Liver (tissue), 3 donors: ENCODE results near the gene AUNIP.
"Not testable (repeated sequence)": the region's sequence is repeated elsewhere in the genome, so short reads cannot be mapped to it uniquely, and the experiment has no call there.

Experiments
- CTCF ChIP-seq: fragments of 150-350 bp; IDR thresholded peaks from 2 replicates; pipeline ENCODE4 v1.5.1; 2017; ENCODE audit warnings: improper control_type of control experiment, low read depth, low read length; ENCODE audit not compliant: missing input control
- EGR1 ChIP-seq, 2 donors: IDR thresholded peaks; 2 replicates each; pipeline ENCODE4 v1.6.1; 2016 to 2018; ENCODE audit warnings: antibody characterized with exemption in 2 of 2, low read depth in 2 of 2
- GABPA ChIP-seq, 2 donors: IDR thresholded peaks in 1 of 2; conservative IDR thresholded peaks in 1 of 2; 2 replicates each; pipeline ENCODE4 v1.6.1; 2016; ENCODE audit warnings: antibody characterized with exemption in 2 of 2, mild to moderate bottlenecking in 1 of 2, moderate library complexity in 1 of 2
- JUND ChIP-seq, 2 donors: IDR thresholded peaks; 2 replicates each; pipeline ENCODE4 v1.6.1; 2016; ENCODE audit warnings: antibody characterized with exemption in 2 of 2
- RAD21 ChIP-seq, 2 donors: IDR thresholded peaks; 2 replicates each; pipeline ENCODE4 v1.6.1; 2016; ENCODE audit warnings: antibody characterized with exemption in 2 of 2, mild to moderate bottlenecking in 2 of 2
- donor health status: healthy.
- donor health status: healthy.

- TF ChIP-seq CTCF; EGR1 (IDR thresholded peaks at IDR 0.05; ENCODE audit: low read depth in 2 of 2); JUND (IDR thresholded peaks at IDR 0.05); RAD21 (IDR thresholded peaks at IDR 0.05); GABPA (IDR thresholded peaks at IDR 0.05 in 1 of 2, conservative IDR thresholded peaks at IDR 0.05 in 1 of 2): not testable (repeated sequence)
Measured at GRCh38 chr1:25839808-25840207, 19.4 kb downstream of the AUNIP start.
